OCI-LY1 (cell line): ENCODE measurements around the gene DCTN1.

Experiments
- H2AFZ ChIP-seq: fragments of 200-600 bp; sonication (generic), shearing (Covaris generic); 2 replicates; pipeline ENCODE4 v1.6.0; 2014; ENCODE audit warnings: antibody characterized with exemption, mild to moderate bottlenecking, low read length
- H3F3A ChIP-seq: fragments of 200-600 bp; sonication (generic), shearing (Covaris generic); 2 replicates; pipeline ENCODE4 v1.6.0; 2014; ENCODE audit warnings: mild to moderate bottlenecking, antibody characterized with exemption, low read length, moderate library complexity; ENCODE audit not compliant: insufficient read depth
- H3K27ac ChIP-seq: fragments of 200-600 bp; sonication (generic); 2 replicates; pipeline ENCODE4 v1.5.1; 2014; ENCODE audit warnings: low read length, mixed run types, mild to moderate bottlenecking, low read depth; ENCODE audit not compliant: poor library complexity, severe bottlenecking
- H3K27me3 ChIP-seq: fragments of 200-600 bp; sonication (generic); 2 replicates; pipeline ENCODE4 v1.6.0; 2014; ENCODE audit warnings: antibody characterized with exemption, mild to moderate bottlenecking, low read length, moderate library complexity; ENCODE audit not compliant: insufficient read depth
- H3K36me3 ChIP-seq: fragments of 200-600 bp; sonication (generic); 2 replicates; pipeline ENCODE4 v1.6.1; 2014; ENCODE audit warnings: mild to moderate bottlenecking, antibody characterized with exemption, low read length, moderate library complexity, mixed read lengths; ENCODE audit not compliant: insufficient read depth
- H3K4me1 ChIP-seq: fragments of 200-600 bp; sonication (generic); 2 replicates; pipeline ENCODE4 v1.5.1; 2014; ENCODE audit warnings: mild to moderate bottlenecking, low read length, moderate library complexity; ENCODE audit not compliant: insufficient read depth, severe bottlenecking
- H3K4me2 ChIP-seq: fragments of 200-600 bp; sonication (generic), shearing (Covaris generic); 2 replicates; pipeline ENCODE4 v1.6.1; 2014; ENCODE audit warnings: low read length
- H3K4me3 ChIP-seq: fragments of 200-600 bp; sonication (generic); 2 replicates; pipeline ENCODE4 v1.5.1; 2014; ENCODE audit warnings: low read length, low read depth, mild to moderate bottlenecking, mixed read lengths; ENCODE audit not compliant: poor library complexity, severe bottlenecking
- H3K79me2 ChIP-seq: fragments of 200-600 bp; shearing (Covaris generic); 2 replicates; pipeline ENCODE4 v1.6.1; 2016; ENCODE audit warnings: mixed run types, low read length, mixed read lengths; ENCODE audit not compliant: insufficient read depth
- H3K9ac ChIP-seq: fragments of 200-600 bp; sonication (generic), shearing (Covaris generic); 2 replicates; pipeline ENCODE4 v1.6.1; 2014; ENCODE audit warnings: mild to moderate bottlenecking, low read length, mixed read lengths
- H3K9me2 ChIP-seq: fragments of 200-600 bp; sonication (generic), shearing (Covaris generic); 2 replicates; pipeline ENCODE4 v1.6.1; 2014; ENCODE audit warnings: low read depth, mild to moderate bottlenecking, low read length, mixed read lengths
- H3K9me3 ChIP-seq: fragments of 200-600 bp; shearing (Covaris generic); 2 replicates; pipeline ENCODE4 v1.6.1; 2014; ENCODE audit warnings: low read length, mixed read lengths
- H4K20me1 ChIP-seq: fragments of 200-600 bp; sonication (generic), shearing (Covaris generic); 2 replicates; pipeline ENCODE4 v1.6.0; 2016; ENCODE audit warnings: mild to moderate bottlenecking, low read length; ENCODE audit not compliant: insufficient read depth
- CTCF ChIP-seq: fragments of 200-600 bp; sonication (generic), shearing (Covaris generic); IDR thresholded peaks from 2 replicates; pipeline ENCODE4 v1.5.1; 2017; ENCODE audit warnings: mild to moderate bottlenecking, antibody characterized with exemption, low read length, moderate library complexity, mixed read lengths
- EZH2 ChIP-seq: fragments of 200-600 bp; sonication (generic), shearing (Covaris generic); IDR thresholded peaks from 2 replicates; pipeline ENCODE4 v1.8.0; 2017; ENCODE audit warnings: borderline replicate concordance, mixed run types, mild to moderate bottlenecking, antibody characterized with exemption, low read length, moderate library complexity, mixed read lengths

Gene DCTN1

GRCh38 chr2:74426181-74426758 lies 46.2 kb upstream of the DCTN1 start:
- H3F3A ChIP-seq = no peaks in the 10 kb centered on the region
- no peaks in the 10 kb centered on the region for H3K27me3 ChIP-seq
- no peaks in the 10 kb centered on the region for H3K79me2 ChIP-seq
- H3K4me2 ChIP-seq = no peak overlapping the region
- H3K36me3 ChIP-seq = no peaks in the 10 kb centered on the region
- peaks cover under 1% of the 10 kb centered on the region for H3K4me1 ChIP-seq
- TF ChIP-seq EZH2 (no peak), CTCF (no peak)
- H3K9me3 ChIP-seq = no peaks in the 10 kb centered on the region
- no peak overlapping the region for H3K4me3 ChIP-seq
- H4K20me1 ChIP-seq = no peaks in the 10 kb centered on the region
- no peaks in the 10 kb centered on the region for H3K9me2 ChIP-seq
- H2AFZ ChIP-seq = no peak overlapping the region
- H3K27ac ChIP-seq = no peak overlapping the region
- H3K9ac ChIP-seq = no peak overlapping the region

GRCh38 chr2:74425523-74425922 lies 45.4 kb upstream of the DCTN1 start:
- H3K4me3 ChIP-seq = no peak overlapping the region
- H3F3A ChIP-seq = no peaks in the 10 kb centered on the region
- no peaks in the 10 kb centered on the region for H3K27me3 ChIP-seq
- H3K79me2 ChIP-seq = no peaks in the 10 kb centered on the region
- TF ChIP-seq EZH2 (no peak), CTCF (no peak)
- H2AFZ ChIP-seq = no peak overlapping the region
- H3K36me3 ChIP-seq = no peaks in the 10 kb centered on the region
- no peak overlapping the region for H3K9ac ChIP-seq
- no peak overlapping the region for H3K27ac ChIP-seq
- H4K20me1 ChIP-seq = no peaks in the 10 kb centered on the region
- H3K9me3 ChIP-seq = no peaks in the 10 kb centered on the region
- H3K9me2 ChIP-seq = no peaks in the 10 kb centered on the region
- H3K4me1 ChIP-seq = peaks cover 8% of the 10 kb centered on the region
- no peak overlapping the region for H3K4me2 ChIP-seq

- Histone ChIP-seq H3F3A (no peaks in the 10 kb centered on the region), H3K9me2 (no peaks in the 10 kb centered on the region), H4K20me1 (no peaks in the 10 kb centered on the region), H3K36me3 (no peaks in the 10 kb centered on the region), H3K9ac (no peak overlapping the region), H3K27me3 (no peaks in the 10 kb centered on the region), H3K27ac (no peak overlapping the region), H2AFZ (no peak overlapping the region), H3K79me2 (no peaks in the 10 kb centered on the region), H3K9me3 (no peaks in the 10 kb centered on the region), H3K4me3 (no peak overlapping the region), H3K4me1 (peaks cover 13% of the 10 kb centered on the region), H3K4me2 (no peak overlapping the region)
- TF ChIP-seq CTCF (no peak), EZH2 (no peak)
Measured at GRCh38 chr2:74424995-74425406, 44.9 kb upstream of the DCTN1 start.
